GM12891 (cell line): ENCODE results near the gene CGN.

Experiments used
- POLR2A ChIP-seq: IDR thresholded peaks from 2 replicates; pipeline ENCODE4 v1.6.1; 2011; ENCODE audit warnings: low read depth, low read length, control low read depth
- POLR2AphosphoS5 ChIP-seq: IDR thresholded peaks from 2 replicates; pipeline ENCODE4 v1.6.1; 2011; ENCODE audit warnings: low read depth, low read length, control low read depth

DNA sequence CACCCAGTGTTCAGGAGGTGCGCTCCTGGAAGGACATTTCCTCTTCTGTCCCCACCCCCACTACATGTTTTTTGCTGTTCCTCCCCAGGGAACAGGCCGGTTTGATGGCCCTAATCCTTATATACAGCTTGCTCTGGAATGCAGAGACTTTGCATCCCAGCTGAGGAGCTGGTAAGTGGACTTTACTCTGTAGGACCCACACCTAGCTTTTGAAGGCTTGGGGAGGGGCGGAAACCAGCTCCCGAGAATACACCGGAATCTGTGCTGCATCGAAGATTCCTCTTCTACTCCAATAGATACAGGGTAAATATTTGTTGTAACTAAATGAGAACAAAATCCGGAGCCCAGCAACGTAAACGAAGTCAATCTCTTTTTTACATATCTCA is 1.2 kb upstream of the CGN start:
- TF ChIP-seq POLR2A (no peak), POLR2AphosphoS5 (no peak)
